Measurements from ENCODE around the gene FHL2. TPM values are rescaled to one million over a fixed set of nuclear protein-coding genes. Genes with fewer than 3 reads are reported as not detected.

FHL2 gene
- total and polyA plus RNA-seq, 2 of the 13 experiments (the other 11 are each of a cell fraction or from before 2014, with no cell fraction given) = 1.9 to 74.8 TPM

- TF ChIP-seq, protein P1, sequence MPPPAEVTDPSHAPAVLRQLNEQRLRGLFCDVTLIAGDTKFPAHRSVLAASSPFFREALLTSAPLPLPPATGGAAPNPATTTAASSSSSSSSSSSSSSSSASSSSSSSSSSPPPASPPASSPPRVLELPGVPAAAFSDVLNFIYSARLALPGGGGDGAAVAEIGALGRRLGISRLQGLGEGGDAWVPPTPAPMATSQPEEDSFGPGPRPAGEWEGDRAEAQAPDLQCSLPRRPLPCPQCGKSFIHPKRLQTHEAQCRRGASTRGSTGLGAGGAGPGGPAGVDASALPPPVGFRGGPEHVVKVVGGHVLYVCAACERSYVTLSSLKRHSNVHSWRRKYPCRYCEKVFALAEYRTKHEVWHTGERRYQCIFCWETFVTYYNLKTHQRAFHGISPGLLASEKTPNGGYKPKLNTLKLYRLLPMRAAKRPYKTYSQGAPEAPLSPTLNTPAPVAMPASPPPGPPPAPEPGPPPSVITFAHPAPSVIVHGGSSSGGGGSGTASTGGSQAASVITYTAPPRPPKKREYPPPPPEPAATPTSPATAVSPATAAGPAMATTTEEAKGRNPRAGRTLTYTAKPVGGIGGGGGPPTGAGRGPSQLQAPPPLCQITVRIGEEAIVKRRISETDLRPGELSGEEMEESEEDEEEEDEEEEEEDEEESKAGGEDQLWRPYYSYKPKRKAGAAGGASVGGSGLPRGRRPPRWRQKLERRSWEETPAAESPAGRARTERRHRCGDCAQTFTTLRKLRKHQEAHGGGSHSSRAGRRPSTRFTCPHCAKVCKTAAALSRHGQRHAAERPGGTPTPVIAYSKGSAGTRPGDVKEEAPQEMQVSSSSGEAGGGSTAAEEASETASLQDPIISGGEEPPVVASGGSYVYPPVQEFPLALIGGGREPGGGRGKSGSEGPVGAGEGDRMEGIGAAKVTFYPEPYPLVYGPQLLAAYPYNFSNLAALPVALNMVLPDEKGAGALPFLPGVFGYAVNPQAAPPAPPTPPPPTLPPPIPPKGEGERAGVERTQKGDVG (CRISPR knock-in tag; IDR thresholded peaks at IDR 0.05; ENCODE audit: borderline replicate concordance) = 0 out of 2 replicates have a peak, but pooled peaks have one; percentile 78
- TF ChIP-seq SP5 (CRISPR knock-in tag; IDR thresholded peaks at IDR 0.05; ENCODE audit: borderline replicate concordance, low read depth) = 0 out of 2 replicates have a peak, but pooled peaks have one; percentile 14
- TF ChIP-seq HNF1B (CRISPR knock-in tag; IDR thresholded peaks at IDR 0.05) = peak; percentile 91
- peak; percentile 97; the same call in 1 of the 2 replicates for TF ChIP-seq FOXK1 (CRISPR knock-in tag; IDR thresholded peaks at IDR 0.05; ENCODE audit: borderline replicate concordance, low read depth)
- TF ChIP-seq TCF7 (IDR thresholded peaks at IDR 0.05; ENCODE audit: low read depth) = no peak
- TF ChIP-seq CREM (IDR thresholded peaks at IDR 0.05) = peak; percentile 100
- TF ChIP-seq CREM (CRISPR knock-in tag; IDR thresholded peaks at IDR 0.05) = peak; percentile 89
- TF ChIP-seq ZNF512 (CRISPR knock-in tag; IDR thresholded peaks at IDR 0.05) = no peak
- no peak for TF ChIP-seq ZNF672 (CRISPR knock-in tag; IDR thresholded peaks at IDR 0.05)
- TF ChIP-seq ZNF274 (CRISPR knock-in tag; IDR thresholded peaks at IDR 0.05) = peak; percentile 88
- TF ChIP-seq ZNF616 (CRISPR knock-in tag; IDR thresholded peaks at IDR 0.05; ENCODE audit: low read depth) = no peak
- peak; percentile 82 for TF ChIP-seq TARDBP (CRISPR knock-in tag; IDR thresholded peaks at IDR 0.05)
- peak; percentile 81; the same call in 1 of the 2 replicates for TF ChIP-seq ZBTB25 (CRISPR knock-in tag; IDR thresholded peaks at IDR 0.05)
These were observed 61.5 kb downstream of the FHL2 start, which contains the start of gene C2orf49 (continued) for GRCh38 chr2:105337122-105338019.

Data from HepG2 (cell line).